NCI-H1694 (cell line): ENCODE data around the gene ARNT2.

Experiments used
- DNase-seq: peaks from one replicate; lab custom pipeline; 2025; lab: John Stamatoyannopoulos, UW

Gene ARNT2

GRCh38 chr15:80558631-80559319 lies 154.6 kb downstream of the ARNT2 start:
- no peak for DNase-seq

GRCh38 chr15:80559320-80559693 lies 155.1 kb downstream of the ARNT2 start:
- no peak for DNase-seq

GRCh38 chr15:80559761-80560160 lies 155.6 kb downstream of the ARNT2 start:
- DNase-seq: no peak

GRCh38 chr15:80560601-80561400 lies 156.6 kb downstream of the ARNT2 start:
- DNase-seq: no peak

GRCh38 chr15:80561500-80561899 lies 157.3 kb downstream of the ARNT2 start:
- no peak for DNase-seq

GRCh38 chr15:80562033-80562432 lies 157.9 kb downstream of the ARNT2 start:
- no peak for DNase-seq

GRCh38 chr15:80562846-80563245 lies 158.7 kb downstream of the ARNT2 start:
- DNase-seq: no peak

- no peak for DNase-seq
Measured at GRCh38 chr15:80563372-80563997, 159.3 kb downstream of the ARNT2 start.

- no peak for DNase-seq
Measured at GRCh38 chr15:80564056-80564455, 159.9 kb downstream of the ARNT2 start.

- no peak for DNase-seq
Measured at GRCh38 chr15:80565398-80565797, 161.2 kb downstream of the ARNT2 start.

- no peak for DNase-seq
Measured at GRCh38 chr15:80565988-80566387, 161.8 kb downstream of the ARNT2 start.

- peak; percentile 67 for DNase-seq
Measured at GRCh38 chr15:80567721-80568157, 163.6 kb downstream of the ARNT2 start.

GRCh38 chr15:80568298-80568697 lies 164.1 kb downstream of the ARNT2 start:
- no peak for DNase-seq

- no peak for DNase-seq
Measured at GRCh38 chr15:80568876-80569605, 164.9 kb downstream of the ARNT2 start.

- no peak for DNase-seq
Measured at GRCh38 chr15:80569656-80570055, 165.5 kb downstream of the ARNT2 start.

GRCh38 chr15:80570553-80570952 lies 166.4 kb downstream of the ARNT2 start:
- no peak for DNase-seq

- no peak for DNase-seq
Measured at GRCh38 chr15:80572337-80572736, 168.2 kb downstream of the ARNT2 start.

- no peak for DNase-seq
Measured at GRCh38 chr15:80573606-80574005, 169.4 kb downstream of the ARNT2 start.

- DNase-seq: no peak
Measured at GRCh38 chr15:80574590-80574989, 170.4 kb downstream of the ARNT2 start.

- no peak for DNase-seq
Measured at GRCh38 chr15:80576519-80577090, 172.4 kb downstream of the ARNT2 start.

- no peak for DNase-seq
Measured at GRCh38 chr15:80577552-80578205, 173.5 kb downstream of the ARNT2 start.
